Measurements from ENCODE around the gene CTSF.
A peak's percentile ranks its signal among the peaks of the same experiment; 100 is the strongest.

DNA sequence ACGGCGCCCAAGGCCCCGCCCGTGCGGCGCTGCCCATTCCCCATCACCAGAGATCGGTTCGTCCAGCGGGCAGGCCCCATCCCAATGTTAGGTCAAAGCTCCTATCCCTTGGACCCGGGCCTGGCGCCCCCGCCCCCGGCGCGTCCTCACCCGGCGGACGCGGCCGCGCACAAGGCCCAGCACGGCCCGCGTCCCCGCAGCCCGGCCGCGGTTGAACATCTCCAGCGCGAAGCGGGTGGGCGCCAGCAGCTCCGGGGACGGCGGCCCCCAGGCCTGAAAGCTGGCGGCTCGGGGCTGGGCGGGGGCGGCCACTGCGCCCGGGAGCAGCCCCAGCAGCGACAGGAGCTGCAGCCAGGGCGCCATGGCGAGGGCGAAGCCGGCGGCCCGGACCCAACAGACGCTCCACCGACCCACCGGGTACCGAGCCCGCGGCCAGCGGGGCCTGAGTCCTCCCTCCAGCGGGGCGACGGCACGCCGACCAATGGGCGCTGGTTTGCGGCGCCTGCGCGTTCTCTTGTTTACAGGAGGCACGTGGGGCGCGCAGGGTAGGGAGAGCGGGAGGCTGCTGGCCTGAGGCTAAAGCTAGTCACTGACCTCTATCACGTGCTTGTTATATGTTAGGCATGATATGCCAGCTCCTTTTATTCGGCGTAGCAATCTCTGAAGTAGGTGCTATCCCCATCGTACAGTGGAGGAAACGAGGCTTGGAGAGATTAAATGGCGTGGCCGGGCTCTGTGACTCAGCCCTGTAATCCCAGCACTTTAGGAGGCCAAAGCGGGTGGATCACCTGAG, at the start of gene CTSF:
- TF ChIP-seq EZH2 (IDR thresholded peaks at IDR 0.05) (no peak), POLR2AphosphoS5 (IDR thresholded peaks at IDR 0.05; ENCODE audit: borderline replicate concordance, low read depth, low read length) (peak; percentile 64; the same call in 1 of the 2 replicates), FOXP2 (optimal IDR thresholded peaks at IDR 0.05; ENCODE audit: control extremely low read depth, extremely low read length, insufficient read depth) (no peak)
